Left ventricle myocardium superior (tissue), 1 donor: ENCODE data around the gene KLHL29. TPM values are rescaled to one million over a fixed set of nuclear protein-coding genes. Genes with fewer than 3 reads are reported as not detected.

Source experiments
- ATAC-seq: fragments of 200-7000 bp; cut with Tn5 transposase; one replicate; pipeline ENCODE4 v1.9.1; 2020; ENCODE audit warnings: mild to moderate bottlenecking, moderate library complexity
- DNase-seq: peaks from one replicate; pipeline ENCODE4 v3.0.0-alpha.2; 2020
- intact Hi-C: fragments of 100-400 bp; cut with micrococcal nuclease; formaldehyde crosslinking; loops from one replicate; pipeline ENCODE4 v1.11.0; 2022
- total RNA-seq: library from RNA; stranded (reverse); fragmentation: NEBNext Ultra II Directional; extraction: Animal tissue kit (Norgen Biotek cat#: 25700); gene quantifications from one replicate; pipeline ENCODE4 v1.2.1, GENCODE V29; 2021
- donor health status: DM: no; HTN: yes; CAD: no; lungs with severe emphysema.

The KLHL29 gene
- total RNA-seq, 1 donor from 2014 or later = 0.69 TPM

- intact Hi-C loops = no loop called here
- DNase-seq (no peak), ATAC-seq (no peak)
Measured at GRCh38 chr2:23457990-23458682, 73.2 kb downstream of the KLHL29 start.

DNA sequence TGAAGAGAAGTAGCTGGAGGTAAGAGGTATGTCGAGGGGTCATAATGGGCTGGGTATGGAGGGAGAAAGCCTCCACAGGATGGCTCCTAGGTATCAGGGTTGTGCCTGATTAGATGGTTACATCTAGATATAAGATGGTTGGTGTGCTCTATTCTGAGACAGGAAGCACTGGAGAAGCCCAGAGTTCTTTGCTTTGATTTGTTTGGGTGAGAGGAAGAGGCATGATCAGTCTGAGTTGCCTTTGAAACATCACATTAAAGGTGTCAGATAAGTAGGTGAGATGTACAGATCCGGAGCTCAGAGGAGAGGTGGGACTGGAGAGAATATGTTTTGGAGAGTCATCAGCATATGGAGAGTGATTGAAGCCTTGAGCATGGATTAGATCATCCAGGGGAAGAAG lies 74.1 kb downstream of the KLHL29 start:
- intact Hi-C loops = no loop called here
- ATAC-seq (no peak), DNase-seq (no peak)

DNA sequence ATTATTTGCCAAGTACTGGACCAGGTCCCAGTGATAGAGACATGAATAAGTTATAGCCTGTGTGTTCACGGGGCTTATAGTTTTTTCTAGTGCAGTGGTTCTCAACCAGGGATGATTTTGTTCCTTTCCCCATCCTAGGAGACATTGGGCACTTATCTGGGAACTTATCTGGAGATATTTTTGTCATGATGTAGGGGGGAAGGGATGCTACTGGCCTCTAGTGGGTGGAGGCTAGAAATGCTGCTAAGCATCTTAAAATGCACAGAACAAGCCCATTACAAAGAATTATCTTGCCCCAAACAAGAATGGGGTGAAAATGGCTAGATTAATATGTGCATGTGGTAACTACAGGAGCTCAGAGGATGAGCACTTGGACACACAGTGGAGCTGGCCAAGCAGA lies 75.2 kb downstream of the KLHL29 start:
- ATAC-seq = no peak
- intact Hi-C loops = no loop called here

DNA sequence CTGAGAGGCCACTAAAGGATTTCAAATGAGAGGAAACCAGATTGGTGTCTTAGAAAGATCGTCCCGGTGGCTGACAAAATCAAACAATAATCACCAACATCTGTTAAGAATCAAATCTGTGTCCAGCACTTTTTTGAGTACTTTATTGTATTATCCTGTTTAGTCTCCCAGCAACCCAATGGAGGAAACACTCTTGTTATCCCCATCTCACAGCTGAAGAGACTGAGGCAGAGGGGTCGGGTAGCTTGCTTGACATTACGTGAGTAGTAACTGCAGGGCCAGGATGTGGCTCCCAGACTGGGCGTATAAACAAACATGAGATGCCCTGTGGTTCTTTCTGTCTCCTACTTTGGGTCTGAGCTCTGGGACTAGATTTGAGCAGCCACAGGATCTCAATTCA lies 76.0 kb downstream of the KLHL29 start:
- DNase-seq (no peak), ATAC-seq (no peak)
- intact Hi-C loops = no loop called here

More for the DNA sequence above, 75.2 kb downstream of the KLHL29 start:
- DNase-seq = no peak

GRCh38 chr2:23464156-23464555 lies 79.2 kb downstream of the KLHL29 start:
- ATAC-seq = no peak
- no peak for DNase-seq
- intact Hi-C loops = no loop called here

GRCh38 chr2:23464905-23465537 lies 80.0 kb downstream of the KLHL29 start:
- intact Hi-C loops = no loop called here
- no peak for ATAC-seq
- DNase-seq = no peak

GRCh38 chr2:23465936-23466335 lies 81.0 kb downstream of the KLHL29 start:
- ATAC-seq = no peak
- no peak for DNase-seq
- intact Hi-C loops = no loop called here

DNA sequence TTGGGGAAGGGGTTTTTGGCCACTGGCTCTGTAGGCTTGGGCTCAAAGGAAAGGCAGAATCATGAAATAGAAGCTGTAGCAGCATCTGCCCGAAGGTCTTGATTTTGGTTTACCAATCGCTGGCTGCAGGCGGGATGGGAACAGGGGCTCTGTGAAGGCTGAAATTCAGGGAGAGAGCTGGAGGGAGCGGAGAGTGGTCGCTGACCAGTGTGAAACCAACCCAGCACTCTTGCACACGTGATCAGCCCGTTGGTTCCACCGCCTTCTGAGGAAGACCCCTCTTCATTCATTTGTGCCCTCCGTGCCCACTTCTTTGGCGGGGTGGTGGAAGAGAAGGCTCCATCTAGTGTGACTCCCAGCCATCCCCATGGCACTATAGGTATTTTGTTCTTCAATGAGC lies 82.6 kb downstream of the KLHL29 start:
- ATAC-seq = no peak
- intact Hi-C loops = no loop called here
- no peak for DNase-seq

GRCh38 chr2:23468474-23469141 lies 83.6 kb downstream of the KLHL29 start:
- DNase-seq = no peak
- intact Hi-C loops = no loop called here
- ATAC-seq = no peak

DNA sequence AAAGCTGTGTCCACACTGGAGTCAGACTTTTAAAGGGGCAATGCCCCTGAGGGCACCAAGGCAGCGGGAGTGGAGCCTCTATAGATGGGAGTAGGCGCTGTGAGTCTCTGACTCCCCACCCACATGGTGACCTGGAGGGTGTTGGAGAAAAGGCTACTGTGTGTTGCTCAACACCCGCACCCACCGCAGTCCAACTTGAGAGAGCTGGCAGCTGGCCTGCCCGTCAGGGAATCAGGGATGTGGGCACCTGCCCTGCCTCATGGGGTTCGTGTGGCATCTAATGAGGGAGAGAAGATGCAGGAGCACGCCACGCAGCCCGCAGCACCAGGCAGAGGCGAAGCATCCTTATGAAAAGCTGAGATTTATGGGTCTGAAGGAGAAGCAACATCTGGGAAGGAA lies 84.2 kb downstream of the KLHL29 start:
- intact Hi-C loops = no loop called here
- no peak for DNase-seq

DNA sequence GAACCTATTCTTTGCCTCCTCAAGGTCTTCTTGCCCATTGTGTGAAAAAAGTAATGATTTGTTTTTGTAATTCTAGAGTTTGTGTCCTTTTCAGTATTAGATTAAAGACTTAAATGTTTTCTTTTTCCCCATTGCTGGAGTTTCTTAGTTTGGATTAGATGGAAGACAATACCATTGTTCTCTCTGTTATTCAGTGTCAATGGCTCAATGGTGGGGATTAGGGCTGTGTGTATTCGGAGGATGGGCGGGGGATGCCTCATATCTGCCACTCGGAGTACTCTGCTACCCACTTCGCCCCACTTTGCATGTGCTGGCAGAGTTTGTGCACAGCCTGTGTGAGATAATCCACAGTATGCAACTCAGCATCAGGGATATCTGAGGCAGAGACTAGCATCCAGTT lies 90.1 kb downstream of the KLHL29 start:
- intact Hi-C loops = no loop called here
- ATAC-seq (no peak), DNase-seq (no peak)

More for the DNA sequence above, 84.2 kb downstream of the KLHL29 start:
- ATAC-seq = no peak

DNA sequence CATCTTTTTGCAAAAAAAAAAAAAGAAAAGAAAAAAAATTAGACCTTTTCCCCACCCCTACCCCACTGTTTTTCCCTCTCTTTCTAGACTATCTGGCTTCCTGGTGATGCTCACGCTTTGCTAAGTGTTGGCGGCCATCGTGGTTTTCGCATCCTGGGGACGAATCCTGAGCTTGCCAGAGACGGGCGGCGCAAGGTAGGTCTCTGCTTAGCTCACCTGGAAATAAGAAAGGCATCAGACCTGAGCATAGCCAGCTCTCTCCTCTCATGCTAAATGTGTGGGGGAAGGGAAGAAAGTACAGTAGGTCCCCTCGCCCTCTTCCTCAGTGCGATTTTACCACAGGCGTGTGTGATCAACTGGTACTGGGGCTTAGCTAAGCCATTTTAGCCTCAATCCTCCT lies 90.5 kb downstream of the KLHL29 start:
- ATAC-seq (no peak), DNase-seq (no peak)
- intact Hi-C loops = no loop called here

- DNase-seq = no peak
- intact Hi-C loops = no loop called here
- ATAC-seq = no peak
Measured at GRCh38 chr2:23476786-23477185, 91.8 kb downstream of the KLHL29 start.

DNA sequence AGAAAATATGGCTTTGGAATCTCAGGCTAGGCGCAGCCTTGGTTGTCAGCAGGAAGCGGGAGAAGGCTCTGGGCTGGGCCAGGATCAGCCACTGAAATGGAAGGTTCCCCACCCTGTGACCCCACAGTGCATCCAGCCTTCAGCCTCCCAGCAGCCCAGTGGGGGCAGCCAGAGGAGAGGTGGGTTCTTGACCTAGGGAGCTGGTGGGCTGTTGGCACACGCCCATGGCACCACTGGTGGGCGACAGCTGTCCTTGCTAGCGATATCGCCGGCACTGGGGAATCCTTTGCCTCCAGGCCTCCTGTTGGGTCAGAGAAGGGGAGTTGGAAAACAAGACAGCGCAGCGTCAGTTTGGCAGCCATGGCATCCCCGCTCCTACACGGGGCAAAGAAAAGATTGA lies 92.4 kb downstream of the KLHL29 start:
- intact Hi-C loops = no loop called here
- DNase-seq (no peak), ATAC-seq (no peak)

DNA sequence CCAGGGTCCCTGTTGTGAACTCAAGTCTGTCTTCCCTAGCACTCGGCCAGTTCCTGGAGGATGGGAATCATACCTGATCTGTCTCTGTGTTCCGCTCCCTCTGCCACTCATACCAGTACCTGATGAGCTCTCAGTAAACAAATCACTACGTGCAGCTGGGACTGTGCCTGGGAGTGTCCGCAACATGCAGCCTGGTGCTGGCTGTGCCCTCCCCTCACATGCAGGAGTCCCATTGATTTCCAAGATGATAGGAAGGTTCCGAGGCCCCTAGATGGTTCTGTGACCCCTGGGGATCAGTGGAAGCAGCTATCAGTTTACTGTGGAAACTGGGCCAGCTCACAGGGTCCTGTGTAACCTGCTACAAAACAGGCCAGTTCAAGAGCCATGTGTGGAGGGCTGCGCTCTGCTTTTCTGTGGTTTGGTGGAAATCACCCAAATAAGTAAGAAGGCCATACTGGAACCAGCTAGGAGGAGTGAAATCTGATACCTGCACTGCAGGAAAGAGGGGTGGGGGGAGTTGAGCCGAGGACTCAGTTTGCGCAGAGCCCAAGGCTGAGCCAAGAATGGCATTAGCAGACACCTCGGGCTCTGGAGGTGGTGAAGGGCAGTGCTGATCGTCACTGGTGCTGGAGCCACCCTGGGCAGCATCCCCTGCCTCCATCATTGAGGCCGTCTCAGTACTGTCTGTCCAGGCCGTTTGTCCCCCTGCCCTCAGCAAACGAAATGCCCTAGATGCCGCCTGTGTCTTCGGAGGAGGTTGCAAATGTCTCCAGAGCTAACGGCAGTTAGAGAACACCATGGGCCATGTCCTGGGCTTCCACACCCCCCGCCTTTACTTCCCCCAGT lies 93.3 kb downstream of the KLHL29 start:
- intact Hi-C loops = no loop called here
- ATAC-seq = no peak
- no peak for DNase-seq

DNA sequence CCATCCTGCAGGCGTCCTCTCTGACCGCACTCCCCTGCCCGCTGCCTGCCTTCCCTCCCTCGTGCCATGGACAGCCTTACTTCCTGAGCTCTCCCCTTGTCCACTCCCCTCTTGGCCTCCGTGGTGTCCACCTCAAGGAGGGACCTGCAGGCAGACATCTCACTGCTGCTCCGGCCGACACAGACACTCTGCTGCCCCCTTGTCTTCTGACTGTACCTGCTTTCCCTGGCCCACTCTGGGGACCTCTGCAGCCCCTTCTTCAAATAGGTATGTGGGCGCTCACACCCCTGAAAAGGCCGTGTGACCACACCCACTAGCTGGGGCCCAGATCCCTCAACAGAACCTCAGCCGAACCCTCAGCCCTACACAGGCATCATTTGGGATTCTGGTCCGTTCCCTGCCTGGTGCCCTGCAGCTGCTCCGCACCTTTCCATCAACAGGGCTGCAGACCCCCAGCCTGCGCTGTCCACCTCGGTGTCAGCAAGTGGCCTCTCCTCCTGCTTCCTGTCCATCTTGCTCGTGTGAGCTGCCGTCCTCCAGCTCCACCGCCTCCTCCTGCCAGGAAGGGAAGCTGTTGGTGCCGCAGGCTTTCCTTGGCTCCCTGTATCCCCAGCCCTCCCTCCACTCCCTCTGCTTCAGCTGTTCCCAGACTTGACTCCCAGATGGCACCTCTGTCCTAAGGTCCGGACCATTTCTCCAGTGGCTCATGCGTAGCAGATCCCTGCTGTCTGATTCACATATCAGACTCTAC lies 94.1 kb downstream of the KLHL29 start:
- ATAC-seq = no peak
- DNase-seq = no peak
- intact Hi-C loops = no loop called here

- DNase-seq = no peak
- intact Hi-C loops = no loop called here
- ATAC-seq = peak; percentile 32
Measured at GRCh38 chr2:23480957-23481797, 96.2 kb downstream of the KLHL29 start.

GRCh38 chr2:23482188-23482587 lies 97.2 kb downstream of the KLHL29 start:
- no peak for DNase-seq
- ATAC-seq = no peak
- intact Hi-C loops = no loop called here
